GM06990 (cell line): ENCODE measurements around the gene CEP170B.
"Not testable (repeated sequence)": the region's sequence is repeated elsewhere in the genome, so short reads cannot be mapped to it uniquely, and the experiment has no call there.

ENCODE experiments used
- DNase-seq: peaks from one replicate; pipeline ENCODE4 v3.0.0-alpha.2; 2011; ENCODE audit not compliant: insufficient read length; ENCODE audit errors: extremely low read depth
- H3K27me3 ChIP-seq: replicated peaks from 2 replicates; pipeline ENCODE4 v1.6.0; 2011; ENCODE audit warnings: low read length; ENCODE audit not compliant: control insufficient read depth, insufficient read depth
- H3K36me3 ChIP-seq: 2 replicates; pipeline ENCODE4 v1.5.1; 2011; ENCODE audit warnings: low read length; ENCODE audit not compliant: control insufficient read depth, insufficient read depth
- H3K4me3 ChIP-seq: replicated peaks from 2 replicates; pipeline ENCODE4 v1.5.1; 2011; ENCODE audit warnings: low read depth, mild to moderate bottlenecking, control low read depth, low read length
- CTCF ChIP-seq: IDR thresholded peaks from 2 replicates; pipeline ENCODE4 v1.5.1; 2011; ENCODE audit warnings: low read length, control low read depth, mild to moderate bottlenecking, inconsistent platforms; ENCODE audit not compliant: insufficient read depth, poor library complexity, severe bottlenecking

The CEP170B gene

GRCh38 chr14:104882325-104882973, 17.4 kb downstream of the CEP170B start:
- Histone ChIP-seq H3K36me3 (no peaks in the 10 kb centered on the region), H3K27me3 (no peaks in the 10 kb centered on the region; the same call in none of the 2 replicates), H3K4me3 (no peak overlapping the region)
- DNase-seq = peak; percentile 20
- TF ChIP-seq CTCF = no peak

- H3K4me3 ChIP-seq = no peak overlapping the region
- TF ChIP-seq CTCF = no peak
- H3K36me3 ChIP-seq = no peaks in the 10 kb centered on the region
- no peaks in the 10 kb centered on the region; the same call in none of the 2 replicates for H3K27me3 ChIP-seq
- peak; percentile 7 for DNase-seq
These were observed 18.1 kb downstream of the CEP170B start for GRCh38 chr14:104882991-104883660.

GRCh38 chr14:104883681-104884361, 18.8 kb downstream of the CEP170B start:
- DNase-seq = peak; percentile 9
- H3K27me3 ChIP-seq = no peaks in the 10 kb centered on the region; the same call in none of the 2 replicates
- H3K4me3 ChIP-seq = no peak overlapping the region
- no peaks in the 10 kb centered on the region for H3K36me3 ChIP-seq
- TF ChIP-seq CTCF = no peak

GRCh38 chr14:104884381-104884780, 19.3 kb downstream of the CEP170B start:
- not testable (repeated sequence) for H3K36me3 ChIP-seq, DNase-seq, H3K4me3 ChIP-seq, H3K27me3 ChIP-seq

- Histone ChIP-seq H3K4me3 (no peak overlapping the region), H3K27me3 (no peaks in the 10 kb centered on the region; the same call in 1 of the 2 replicates), H3K36me3 (no peaks in the 10 kb centered on the region)
- no peak for TF ChIP-seq CTCF
- peak; percentile 3 for DNase-seq
These were observed 20.2 kb downstream of the CEP170B start for GRCh38 chr14:104885031-104885972.
